Breast epithelium (tissue), 4 donors: ENCODE results near the gene NPAS4. TPM values are rescaled to one million over a fixed set of nuclear protein-coding genes. Genes with fewer than 3 reads are reported as not detected.

ENCODE experiments used
- DNase-seq, 2 donors: peaks; one replicate each; pipeline ENCODE4 v3.0.0-alpha.2; 2019; ENCODE audit warnings: low spot score in 2 of 2
- H3K27ac ChIP-seq, 2 donors: fragments of 200-600 bp; sonication (generic) in 1 of 2; one replicate each; pipeline ENCODE4 v1.5.1; 2016 to 2019; ENCODE audit warnings: mild to moderate bottlenecking in 1 of 2
- H3K27me3 ChIP-seq, 2 donors: fragments of 200-600 bp; sonication (generic) in 1 of 2; one replicate each; pipeline versions ENCODE4 v1.5.1 to v1.6.0; 2017 to 2019; ENCODE audit warnings: control low read depth in 1 of 2, mild to moderate bottlenecking in 1 of 2
- H3K36me3 ChIP-seq: fragments of 200-600 bp; one replicate; pipeline ENCODE4 v1.5.1; 2019
- H3K4me1 ChIP-seq, 2 donors: fragments of 200-600 bp; sonication (generic); one replicate each; pipeline ENCODE4 v1.5.1; 2016 to 2019; ENCODE audit warnings: control low read depth in 1 of 2
- H3K4me3 ChIP-seq, 3 donors: fragments of 200-600 bp; sonication (generic); 1 replicate in 2 of 3; 2 replicates in 1 of 3; pipeline ENCODE4 v1.5.1; 2016 to 2019; ENCODE audit warnings: mild to moderate bottlenecking in 3 of 3, moderate library complexity in 2 of 3
- H3K9me3 ChIP-seq, 2 donors: fragments of 200-600 bp; sonication (generic) in 1 of 2; one replicate each; pipeline ENCODE4 v1.5.1; 2016 to 2019; ENCODE audit warnings: control low read depth in 1 of 2
- CTCF ChIP-seq, 3 donors: fragments of 450-650 bp; IDR thresholded peaks; one replicate each; pipeline ENCODE4 v1.5.1; 2016 to 2017; ENCODE audit warnings: antibody characterized with exemption in 3 of 3, mild to moderate bottlenecking in 3 of 3, moderate library complexity in 3 of 3
- POLR2A ChIP-seq: fragments of 450-650 bp; IDR thresholded peaks from one replicate; pipeline ENCODE4 v1.6.1; 2016; ENCODE audit warnings: antibody characterized with exemption, mild to moderate bottlenecking, moderate library complexity
- POLR2AphosphoS5 ChIP-seq, 3 donors: sonication (generic); formaldehyde crosslinking; IDR thresholded peaks; one replicate each; pipeline ENCODE4 v1.6.1; 2017; ENCODE audit warnings: antibody characterized with exemption in 3 of 3
- intact Hi-C: fragments of 100-400 bp; cut with DNase I; formaldehyde crosslinking; loops from one replicate; pipeline ENCODE4 v1.15.1; 2023; ENCODE audit warnings: low total_unique reads
- total RNA-seq, 3 donors: library from RNA; depleted of rRNA; stranded (reverse); fragments of >200 nt; gene quantifications; one replicate each; pipeline ENCODE4 v1.1.0, GENCODE V29; 2016

Gene NPAS4
- total RNA-seq, 3 donors from 2014 or later = not detected

GRCh38 chr11:66418986-66419308, 1.9 kb upstream of the NPAS4 start:
- no peak for DNase-seq
- H3K27me3 ChIP-seq = peaks cover 7 to 23% of the 10 kb centered on the region in 2 donors
- intact Hi-C loops = no loop called here
- H3K4me3 ChIP-seq = no peak overlapping the region
- no peaks in the 10 kb centered on the region for H3K36me3 ChIP-seq
- TF ChIP-seq POLR2AphosphoS5 (IDR thresholded peaks at IDR 0.05) = no peak
- no peak for TF ChIP-seq CTCF (IDR thresholded peaks at IDR 0.05)
- TF ChIP-seq POLR2A = no peak
- no peak overlapping the region for H3K27ac ChIP-seq
- H3K9me3 ChIP-seq = no peaks in the 10 kb centered on the region
- no peaks in the 10 kb centered on the region for H3K4me1 ChIP-seq

GRCh38 chr11:66419825-66420224, 1.0 kb upstream of the NPAS4 start:
- no peak overlapping the region for H3K4me3 ChIP-seq

GRCh38 chr11:66421492-66422205, 814 bp downstream of the NPAS4 start:
- TF ChIP-seq POLR2A = no peak
- TF ChIP-seq POLR2AphosphoS5 (IDR thresholded peaks at IDR 0.05) = peak; percentile 98 to 100 (median 99)
- TF ChIP-seq CTCF (IDR thresholded peaks at IDR 0.05) = peak in 1 of 3 donors; percentile 8
- peak; percentile 88 to 95 for DNase-seq
- Histone ChIP-seq H3K27ac (no peak overlapping the region), H3K4me3 (no peak overlapping the region), H3K9me3 (no peaks in the 10 kb centered on the region), H3K4me1 (no peaks in the 10 kb centered on the region), H3K27me3 (peaks cover 7 to 15% of the 10 kb centered on the region in 2 donors), H3K36me3 (no peaks in the 10 kb centered on the region)
- intact Hi-C loops = no loop called here

More at GRCh38 chr11:66419825-66420224, 1.0 kb upstream of the NPAS4 start:
- Histone ChIP-seq H3K27ac (no peak overlapping the region), H3K36me3 (no peaks in the 10 kb centered on the region), H3K9me3 (no peaks in the 10 kb centered on the region), H3K27me3 (peaks cover 7 to 19% of the 10 kb centered on the region in 2 donors), H3K4me1 (no peaks in the 10 kb centered on the region)
- TF ChIP-seq POLR2A (no peak), POLR2AphosphoS5 (IDR thresholded peaks at IDR 0.05) (no peak), CTCF (IDR thresholded peaks at IDR 0.05) (no peak)
- DNase-seq = no peak
- intact Hi-C loops = no loop called here

GRCh38 chr11:66426314-66426713, 5.5 kb downstream of the NPAS4 start:
- Histone ChIP-seq H3K36me3 (no peaks in the 10 kb centered on the region), H3K27ac (no peak overlapping the region), H3K4me3 (no peak overlapping the region), H3K27me3 (no peaks in the 10 kb centered on the region), H3K9me3 (no peaks in the 10 kb centered on the region), H3K4me1 (no peaks in the 10 kb centered on the region)
- intact Hi-C loops = no loop called here
- DNase-seq = no peak
- TF ChIP-seq POLR2AphosphoS5 (IDR thresholded peaks at IDR 0.05) (no peak), CTCF (IDR thresholded peaks at IDR 0.05) (no peak), POLR2A (no peak)

GRCh38 chr11:66428933-66429332, 8.1 kb downstream of the NPAS4 start:
- no peak overlapping the region for H3K27ac ChIP-seq
- H3K9me3 ChIP-seq = no peaks in the 10 kb centered on the region
- no peak for DNase-seq
- no peaks in the 10 kb centered on the region for H3K4me1 ChIP-seq
- H3K4me3 ChIP-seq = no peak overlapping the region
- H3K36me3 ChIP-seq = no peaks in the 10 kb centered on the region
- no peaks in the 10 kb centered on the region for H3K27me3 ChIP-seq
- intact Hi-C loops = no loop called here
- no peak for TF ChIP-seq CTCF (IDR thresholded peaks at IDR 0.05)
- no peak for TF ChIP-seq POLR2AphosphoS5 (IDR thresholded peaks at IDR 0.05)
- TF ChIP-seq POLR2A = no peak
